Measurements from ENCODE around the gene LRRC52. TPM values are rescaled to one million over a fixed set of nuclear protein-coding genes. Genes with fewer than 3 reads are reported as not detected.

The LRRC52 gene
- total and polyA plus RNA-seq, 2 of the 8 experiments (the other 6 are each of a cell fraction or from before 2014, with no cell fraction given): 0.05 TPM; not detected in 1

DNA sequence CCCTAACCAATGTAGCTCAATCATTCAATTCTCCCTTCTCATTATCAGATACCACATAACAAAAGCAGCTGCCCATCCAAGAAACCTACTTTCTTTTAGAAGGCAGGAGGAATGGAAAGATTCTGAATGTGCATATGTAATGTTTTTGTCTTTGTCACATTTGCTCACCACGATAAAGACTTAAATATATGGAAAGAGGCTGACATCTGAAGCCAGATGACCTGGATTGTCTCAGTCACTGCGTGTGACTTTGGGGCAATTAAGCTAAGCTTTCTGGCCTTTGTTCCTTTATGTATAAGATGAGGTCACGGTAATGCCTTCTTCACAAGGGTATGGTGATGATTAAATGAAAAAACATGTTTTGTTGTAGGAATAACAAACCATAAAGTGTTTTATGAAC is 42.6 kb downstream of the LRRC52 start:
- POLR2A ChIA-PET (ENCODE audit: partially characterized antibody): no interaction called here
- H3K56ac ChIP-seq (replicated peaks; ENCODE audit: insufficient read length, low read depth, low read length): no peak overlapping the region
- no peak overlapping the region for H4K5ac ChIP-seq (ENCODE audit: insufficient read length, low read depth, low read length)
- H2AFZ ChIP-seq (ENCODE audit: low read length): no peak overlapping the region
- H3K4ac ChIP-seq (replicated peaks; ENCODE audit: insufficient read length, low read depth, low read length): no peak overlapping the region
- CTCF ChIA-PET (ENCODE audit: partially characterized antibody): interaction anchor here (0.6 to 20.1 kb wide), 10 partner anchors 10 to 705 kb away, joined by 3 to 337 read pairs (median 4); no protein-coding TSS in a partner anchor
- no peak overlapping the region for H4K91ac ChIP-seq (replicated peaks; ENCODE audit: insufficient read length, low read length)
- TF ChIP-seq CEBPB (IDR thresholded peaks at IDR 0.05; ENCODE audit: low read depth, low read length): no peak
- TF ChIP-seq CTBP2 (IDR thresholded peaks at IDR 0.05; ENCODE audit: borderline replicate concordance, insufficient read depth, insufficient read length, low read length): no peak
- TF ChIP-seq RXRA (IDR thresholded peaks at IDR 0.05; ENCODE audit: insufficient read depth, low read depth, low read length): no peak
- TF ChIP-seq, protein P1, sequence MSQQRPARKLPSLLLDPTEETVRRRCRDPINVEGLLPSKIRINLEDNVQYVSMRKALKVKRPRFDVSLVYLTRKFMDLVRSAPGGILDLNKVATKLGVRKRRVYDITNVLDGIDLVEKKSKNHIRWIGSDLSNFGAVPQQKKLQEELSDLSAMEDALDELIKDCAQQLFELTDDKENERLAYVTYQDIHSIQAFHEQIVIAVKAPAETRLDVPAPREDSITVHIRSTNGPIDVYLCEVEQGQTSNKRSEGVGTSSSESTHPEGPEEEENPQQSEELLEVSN (IDR thresholded peaks at IDR 0.05): no peak
- TF ChIP-seq BCL11A (IDR thresholded peaks at IDR 0.05; ENCODE audit: low read depth in 2 of 2, low read length in 2 of 2): no peak
- no peak overlapping the region for H2AK5ac ChIP-seq (ENCODE audit: low read depth, low read length)
- H3K9ac ChIP-seq (replicated peaks in 1 of 4; ENCODE audit: extremely low read depth in 1 of 4, low read depth in 3 of 4, low read length in 3 of 4): no peak overlapping the region
- H3K4me2 ChIP-seq (ENCODE audit: insufficient read depth in 1 of 2, low read depth in 2 of 2, low read length in 2 of 2): no peak overlapping the region
- no peak overlapping the region for H3K27ac ChIP-seq (ENCODE audit: low read depth, low read length)
- H3K9me3 ChIP-seq (ENCODE audit: insufficient read depth in 2 of 2, low read depth in 1 of 2, low read length in 1 of 2): no peaks in the 10 kb centered on the region
- no peaks in the 10 kb centered on the region for H3K4me1 ChIP-seq (replicated peaks in 1 of 4; ENCODE audit: control insufficient read depth in 3 of 4, insufficient read depth in 4 of 4, low read length in 3 of 4)
- H3K23me2 ChIP-seq (ENCODE audit: low read depth, low read length): no peaks in the 10 kb centered on the region
- no peak overlapping the region for H4K8ac ChIP-seq (ENCODE audit: extremely low read depth, insufficient read depth, low read length)
- H3K4me3 ChIP-seq (ENCODE audit: extremely low read depth in 1 of 4, insufficient read depth in 2 of 4, low read depth in 3 of 4, low read length in 4 of 4): no peak overlapping the region
- no peak overlapping the region for H2BK120ac ChIP-seq (replicated peaks; ENCODE audit: low read depth, low read length)
- no peaks in the 10 kb centered on the region for H3K79me1 ChIP-seq (ENCODE audit: low read depth, low read length)
- H3K27me3 ChIP-seq (replicated peaks in 1 of 4; ENCODE audit: control insufficient read depth in 3 of 4, extremely low read depth in 1 of 4, insufficient read depth in 3 of 4, low read length in 3 of 4): no peaks in the 10 kb centered on the region
- 67% methylated on average over 3 of the region's 3 CpGs; no CpG with 5 or more reads in 1 of the 2 experiments for WGBS, 2 experiments (ENCODE audit: extremely low coverage in 1 of 2, insufficient coverage in 1 of 2, insufficient read length in 1 of 2, insufficient replicate concordance in 2 of 2, low coverage in 1 of 2, low lambda C conversion rate in 2 of 2, missing lambda C conversion rate in 1 of 2)
- no peak overlapping the region for H3K18ac ChIP-seq (ENCODE audit: extremely low read depth, low read length)
- no peaks in the 10 kb centered on the region for H3K36me3 ChIP-seq (ENCODE audit: control insufficient read depth in 2 of 4, insufficient read depth in 4 of 4, low read length in 3 of 4)
- no peak overlapping the region for H2BK5ac ChIP-seq (ENCODE audit: low read depth, low read length)
- no peak overlapping the region for H3K23ac ChIP-seq (ENCODE audit: insufficient read length)
- no peak for DNase-seq (ENCODE audit: low read depth in 1 of 2, low spot score in 2 of 2)
- no peak overlapping the region for H2BK15ac ChIP-seq (ENCODE audit: low read length)
- H2BK20ac ChIP-seq (ENCODE audit: low read length): no peak overlapping the region
- H2BK12ac ChIP-seq (ENCODE audit: low read depth, low read length): no peak overlapping the region
- H4K20me1 ChIP-seq (replicated peaks in 1 of 2; ENCODE audit: control insufficient read depth in 1 of 2, insufficient read depth in 2 of 2, low read length in 2 of 2): no peaks in the 10 kb centered on the region
- H3K14ac ChIP-seq (ENCODE audit: insufficient read length): no peak overlapping the region
- FAIRE-seq: no peak
- H3K79me2 ChIP-seq (ENCODE audit: control insufficient read depth in 1 of 2, insufficient read depth in 2 of 2, low read length in 2 of 2): no peaks in the 10 kb centered on the region
